ENCODE measurements around the gene GRIK1.

The GRIK1 gene

GRCh38 chr21:29661672-29662442 lies 277.9 kb downstream of the GRIK1 start:
- no peak for TF ChIP-seq CTCF (conservative IDR thresholded peaks at IDR 0.05; ENCODE audit: low read depth)
- ChIA-PET POLR2A (ENCODE audit: low non-redundant PET) (no interaction called here), CTCF (no interaction called here)
- H3K27ac ChIP-seq = no peak overlapping the region
- DNase-seq (ENCODE audit: low spot score) = no peak

GRCh38 chr21:29660047-29660720 lies 279.6 kb downstream of the GRIK1 start:
- DNase-seq (ENCODE audit: low spot score) = no peak
- H3K27ac ChIP-seq = no peak overlapping the region
- POLR2A ChIA-PET (ENCODE audit: low non-redundant PET) = no interaction called here
- no peak for TF ChIP-seq CTCF (conservative IDR thresholded peaks at IDR 0.05; ENCODE audit: low read depth)
- CTCF ChIA-PET = interaction anchor here (0.6 to 0.8 kb wide), 2 partner anchors 38 to 680 kb away, joined by 3 to 4 read pairs; no protein-coding TSS in a partner anchor

- no peak overlapping the region for H3K27ac ChIP-seq
- CTCF ChIA-PET = interaction anchor here (0.7 kb wide), 1 partner anchor 499 kb away, joined by 3 read pairs; no protein-coding TSS in a partner anchor
- no peak for DNase-seq (ENCODE audit: low spot score)
- POLR2A ChIA-PET (ENCODE audit: low non-redundant PET) = no interaction called here
- no peak for TF ChIP-seq CTCF (conservative IDR thresholded peaks at IDR 0.05; ENCODE audit: low read depth)
Observed at GRCh38 chr21:29658934-29659203, 280.9 kb downstream of the GRIK1 start.

- POLR2A ChIA-PET (ENCODE audit: low non-redundant PET) = no interaction called here
- no peak overlapping the region for H3K27ac ChIP-seq
- no peak for TF ChIP-seq CTCF (conservative IDR thresholded peaks at IDR 0.05; ENCODE audit: low read depth)
- DNase-seq (ENCODE audit: low spot score) = no peak
- CTCF ChIA-PET = interaction anchor here (0.7 kb wide), 1 partner anchor 500 kb away, joined by 3 read pairs; no protein-coding TSS in a partner anchor
Observed at GRCh38 chr21:29658177-29658933, 281.4 kb downstream of the GRIK1 start.

GRCh38 chr21:29657240-29657989 lies 282.4 kb downstream of the GRIK1 start:
- ChIA-PET CTCF (interaction anchor here (0.7 kb wide), 1 partner anchor 14 kb away, joined by 3 read pairs; no protein-coding TSS in a partner anchor), POLR2A (ENCODE audit: low non-redundant PET) (no interaction called here)
- DNase-seq (ENCODE audit: low spot score) = no peak
- TF ChIP-seq CTCF (conservative IDR thresholded peaks at IDR 0.05; ENCODE audit: low read depth) = no peak
- no peak overlapping the region for H3K27ac ChIP-seq

Measured in RWPE1 (cell line).